ENCODE data around the gene ARHGEF39. TPM values are rescaled to one million over a fixed set of nuclear protein-coding genes. Genes with fewer than 3 reads are reported as not detected.

The ARHGEF39 gene
- polyA plus RNA-seq, 3 donors, result 0.13 to 0.53 (median 0.42) TPM

GRCh38 chr9:35690614-35691333 is 25.8 kb upstream of the ARHGEF39 start:
- no peaks in the 10 kb centered on the region for H3K9me3 ChIP-seq (replicated peaks in 1 of 2; ENCODE audit: control insufficient read depth in 1 of 2, insufficient read depth in 1 of 2, low read length in 2 of 2)
- Mint-ChIP-seq H3K4me3 (peak overlapping the region; percentile 88 to 91), H3K9me3 (peaks cover 0 to 3% (median 0%) of the 10 kb centered on the region in 7 donors), H3K27ac (peak overlapping the region in 4 of 7 donors; percentile 38 to 77 (median 51)), H3K36me3 (no peaks in the 10 kb centered on the region), H3K27me3 (ENCODE audit: low read depth in 3 of 3) (peaks cover 4 to 25% (median 6%) of the 10 kb centered on the region in 3 donors), H3K4me1 (peaks cover 10% of the 10 kb centered on the region)
- peaks cover 14 to 21% of the 10 kb centered on the region in 2 donors for H3K4me1 ChIP-seq (ENCODE audit: control insufficient read depth in 1 of 2, insufficient read depth in 2 of 2, low read length in 2 of 2)
- H3K79me2 ChIP-seq (ENCODE audit: insufficient read depth, low read length), result no peaks in the 10 kb centered on the region
- peaks cover 0 to 15% of the 10 kb centered on the region in 2 donors for H3K27me3 ChIP-seq (ENCODE audit: control insufficient read depth in 2 of 2, insufficient read depth in 2 of 2, low read length in 2 of 2)
- H4K20me1 ChIP-seq (ENCODE audit: insufficient read depth, low read length), result peaks cover 3% of the 10 kb centered on the region
- TF ChIP-seq CTCF (IDR thresholded peaks at IDR 0.05), result no peak
- peak overlapping the region; percentile 75 for H3K9ac ChIP-seq (ENCODE audit: insufficient read depth, low read length, poor library complexity, severe bottlenecking)
- H3K27ac ChIP-seq (ENCODE audit: low read depth in 1 of 2, low read length in 2 of 2), result peak overlapping the region in 1 of 2 donors; percentile 36
- under 1% methylated on average over 50 of the region's 61 CpGs for WGBS (ENCODE audit: insufficient coverage)
- peak overlapping the region; percentile 86 to 93 (median 90) for H3K4me3 ChIP-seq (replicated peaks in 1 of 3; ENCODE audit: low read depth in 2 of 3, low read length in 3 of 3)
- intact Hi-C loops (cut with micrococcal nuclease), result loop anchor here in 1 of 2 donors (10.0 kb wide), 1 partner anchor 46 kb away; no protein-coding TSS in a partner anchor
- H3K4me2 ChIP-seq (replicated peaks; ENCODE audit: extremely low read depth, low read length, poor library complexity, severe bottlenecking), result peak overlapping the region; percentile 90
- H3K36me3 ChIP-seq (replicated peaks in 1 of 2; ENCODE audit: control insufficient read depth in 1 of 2, insufficient read depth in 2 of 2, low read length in 2 of 2), result peaks cover under 1 to 2% of the 10 kb centered on the region in 2 donors
- DNase-seq, result peak in 1 of 3 donors; percentile 9
- H2AFZ ChIP-seq (ENCODE audit: insufficient read depth, low read depth, low read length, poor library complexity, severe bottlenecking), result peak overlapping the region; percentile 94

GRCh38 chr9:35690294-35690613 is 25.3 kb upstream of the ARHGEF39 start:
- H4K20me1 ChIP-seq (ENCODE audit: insufficient read depth, low read length), result no peaks in the 10 kb centered on the region
- H3K9ac ChIP-seq (ENCODE audit: insufficient read depth, low read length, poor library complexity, severe bottlenecking), result peak overlapping the region; percentile 75
- no peak overlapping the region for H3K27ac ChIP-seq (ENCODE audit: low read depth in 1 of 2, low read length in 2 of 2)
- H3K4me3 Mint-ChIP-seq, result peak overlapping the region; percentile 82 to 91
- no peaks in the 10 kb centered on the region for H3K36me3 ChIP-seq (replicated peaks in 1 of 2; ENCODE audit: control insufficient read depth in 1 of 2, insufficient read depth in 2 of 2, low read length in 2 of 2)
- intact Hi-C loops (cut with micrococcal nuclease), result loop anchor here in 1 of 2 donors (10.0 kb wide), 1 partner anchor 45 kb away; no protein-coding TSS in a partner anchor
- no peaks in the 10 kb centered on the region for H3K79me2 ChIP-seq (ENCODE audit: insufficient read depth, low read length)
- H3K27ac Mint-ChIP-seq, result no peak overlapping the region
- peak overlapping the region; percentile 86 to 93 (median 90) for H3K4me3 ChIP-seq (replicated peaks in 1 of 3; ENCODE audit: low read depth in 2 of 3, low read length in 3 of 3)
- peaks cover 10% of the 10 kb centered on the region for H3K4me1 Mint-ChIP-seq
- TF ChIP-seq CTCF (IDR thresholded peaks at IDR 0.05), result no peak
- H3K27me3 Mint-ChIP-seq (ENCODE audit: low read depth in 3 of 3), result peaks cover 4 to 25% (median 6%) of the 10 kb centered on the region in 3 donors
- peak overlapping the region; percentile 90 for H3K4me2 ChIP-seq (replicated peaks; ENCODE audit: extremely low read depth, low read length, poor library complexity, severe bottlenecking)
- peak overlapping the region; percentile 94 for H2AFZ ChIP-seq (ENCODE audit: insufficient read depth, low read depth, low read length, poor library complexity, severe bottlenecking)
- no peaks in the 10 kb centered on the region for H3K36me3 Mint-ChIP-seq
- peak in 1 of 3 donors; percentile 12 for DNase-seq
- H3K27me3 ChIP-seq (ENCODE audit: control insufficient read depth in 2 of 2, insufficient read depth in 2 of 2, low read length in 2 of 2), result peaks cover 0 to 15% of the 10 kb centered on the region in 2 donors
- WGBS (ENCODE audit: insufficient coverage), result under 1% methylated on average over 21 of the region's 21 CpGs
- peaks cover 14 to 21% of the 10 kb centered on the region in 2 donors for H3K4me1 ChIP-seq (ENCODE audit: control insufficient read depth in 1 of 2, insufficient read depth in 2 of 2, low read length in 2 of 2)
- H3K9me3 Mint-ChIP-seq, result peaks cover 0 to 3% (median 0%) of the 10 kb centered on the region in 7 donors
- no peaks in the 10 kb centered on the region for H3K9me3 ChIP-seq (replicated peaks in 1 of 2; ENCODE audit: control insufficient read depth in 1 of 2, insufficient read depth in 1 of 2, low read length in 2 of 2)
